ENCODE results near the gene TNXB.
"Not testable (repeated sequence)": the region's sequence is repeated elsewhere in the genome, so short reads cannot be mapped to it uniquely, and the experiment has no call there.

The TNXB gene

GRCh38 chr6:32058511-32058963 lies 50.6 kb downstream of the TNXB start:
- no peak for DNase-seq (ENCODE audit: low read depth)

- no peak for DNase-seq (ENCODE audit: low read depth)
These were observed 51.2 kb downstream of the TNXB start for GRCh38 chr6:32057966-32058365.

- no peak for DNase-seq (ENCODE audit: low read depth)
These were observed 52.9 kb downstream of the TNXB start for GRCh38 chr6:32056254-32056653.

- not testable (repeated sequence) for DNase-seq (ENCODE audit: low read depth)
These were observed 53.4 kb downstream of the TNXB start for GRCh38 chr6:32055756-32056155.

GRCh38 chr6:32053314-32053713 lies 55.8 kb downstream of the TNXB start:
- DNase-seq (ENCODE audit: low read depth), result not testable (repeated sequence)

GRCh38 chr6:32052626-32053025 lies 56.5 kb downstream of the TNXB start:
- DNase-seq (ENCODE audit: low read depth), result not testable (repeated sequence)

- DNase-seq (ENCODE audit: low read depth), result no peak
These were observed 58.6 kb downstream of the TNXB start for GRCh38 chr6:32050562-32050961.

- DNase-seq (ENCODE audit: low read depth), result not testable (repeated sequence)
These were observed 59.4 kb downstream of the TNXB start for GRCh38 chr6:32049736-32050135.

GRCh38 chr6:32049149-32049548 lies 60.0 kb downstream of the TNXB start:
- DNase-seq (ENCODE audit: low read depth), result not testable (repeated sequence)

- peak; percentile 6 for DNase-seq (ENCODE audit: low read depth)
These were observed 61.0 kb downstream of the TNXB start for GRCh38 chr6:32047855-32048766.

GRCh38 chr6:32047539-32047854 lies 61.6 kb downstream of the TNXB start:
- no peak for DNase-seq (ENCODE audit: low read depth)

- DNase-seq (ENCODE audit: low read depth), result no peak
These were observed 62.1 kb downstream of the TNXB start for GRCh38 chr6:32047084-32047478.

- DNase-seq (ENCODE audit: low read depth), result no peak
These were observed 62.6 kb downstream of the TNXB start for GRCh38 chr6:32046450-32047083.

GRCh38 chr6:32045811-32046449 lies 63.2 kb downstream of the TNXB start:
- DNase-seq (ENCODE audit: low read depth), result no peak

GRCh38 chr6:32044916-32045315 lies 64.2 kb downstream of the TNXB start:
- DNase-seq (ENCODE audit: low read depth), result not testable (repeated sequence)

- DNase-seq (ENCODE audit: low read depth), result not testable (repeated sequence)
These were observed 65.4 kb downstream of the TNXB start for GRCh38 chr6:32043589-32044380.

- DNase-seq (ENCODE audit: low read depth), result not testable (repeated sequence)
These were observed 66.9 kb downstream of the TNXB start for GRCh38 chr6:32042276-32042675.

GRCh38 chr6:32041385-32041784 lies 67.8 kb downstream of the TNXB start:
- DNase-seq (ENCODE audit: low read depth), result not testable (repeated sequence)

- DNase-seq (ENCODE audit: low read depth), result not testable (repeated sequence)
These were observed 68.2 kb downstream of the TNXB start for GRCh38 chr6:32041050-32041321.

GRCh38 chr6:32040299-32041049 lies 68.7 kb downstream of the TNXB start:
- DNase-seq (ENCODE audit: low read depth), result not testable (repeated sequence)

Measured in GM04503 (cell line).